ENCODE data around the gene WIF1.

WIF1 gene

GRCh38 chr12:65100140-65100539 is 21.0 kb downstream of the WIF1 start:
- no peak for TF ChIP-seq TCF4 (CRISPR knock-in tag; IDR thresholded peaks at IDR 0.05; ENCODE audit: borderline replicate concordance)
- no peak for TF ChIP-seq PPARA (CRISPR knock-in tag; IDR thresholded peaks at IDR 0.05; ENCODE audit: borderline replicate concordance)
- TF ChIP-seq ZC3H10 (CRISPR knock-in tag; IDR thresholded peaks at IDR 0.05), result no peak
- TF ChIP-seq ZNF70 (CRISPR knock-in tag; IDR thresholded peaks at IDR 0.05), result no peak
- no peak for TF ChIP-seq ZNF565 (CRISPR knock-in tag; conservative IDR thresholded peaks at IDR 0.05; ENCODE audit: low read depth)
- no peak for TF ChIP-seq ZFP3 (CRISPR knock-in tag; IDR thresholded peaks at IDR 0.05)
- TF ChIP-seq ZNF8 (CRISPR knock-in tag; IDR thresholded peaks at IDR 0.05), result no peak
- TF ChIP-seq CSDC2 (CRISPR knock-in tag; IDR thresholded peaks at IDR 0.05), result no peak
- TF ChIP-seq ARNTL (CRISPR knock-in tag; IDR thresholded peaks at IDR 0.05; ENCODE audit: borderline replicate concordance, low read depth), result no peak
- no peak for TF ChIP-seq OSR1 (CRISPR knock-in tag; IDR thresholded peaks at IDR 0.05)
- TF ChIP-seq SNAI2 (CRISPR knock-in tag; IDR thresholded peaks at IDR 0.05), result no peak
- TF ChIP-seq PATZ1 (CRISPR knock-in tag; IDR thresholded peaks at IDR 0.05; ENCODE audit: borderline replicate concordance), result no peak
- no peak for TF ChIP-seq BACH2 (CRISPR knock-in tag; IDR thresholded peaks at IDR 0.05; ENCODE audit: borderline replicate concordance)
- TF ChIP-seq TSHZ2 (CRISPR knock-in tag; IDR thresholded peaks at IDR 0.05), result no peak
- TF ChIP-seq ESRRG (CRISPR knock-in tag; IDR thresholded peaks at IDR 0.05), result no peak
- TF ChIP-seq CSRNP3 (CRISPR knock-in tag; IDR thresholded peaks at IDR 0.05), result no peak
- TF ChIP-seq TOX (CRISPR knock-in tag; IDR thresholded peaks at IDR 0.05; ENCODE audit: borderline replicate concordance), result no peak
- no peak for TF ChIP-seq ZFP30 (CRISPR knock-in tag; IDR thresholded peaks at IDR 0.05)
- TF ChIP-seq GLIS3 (CRISPR knock-in tag; IDR thresholded peaks at IDR 0.05), result no peak
- no peak for ATAC-seq

DNA sequence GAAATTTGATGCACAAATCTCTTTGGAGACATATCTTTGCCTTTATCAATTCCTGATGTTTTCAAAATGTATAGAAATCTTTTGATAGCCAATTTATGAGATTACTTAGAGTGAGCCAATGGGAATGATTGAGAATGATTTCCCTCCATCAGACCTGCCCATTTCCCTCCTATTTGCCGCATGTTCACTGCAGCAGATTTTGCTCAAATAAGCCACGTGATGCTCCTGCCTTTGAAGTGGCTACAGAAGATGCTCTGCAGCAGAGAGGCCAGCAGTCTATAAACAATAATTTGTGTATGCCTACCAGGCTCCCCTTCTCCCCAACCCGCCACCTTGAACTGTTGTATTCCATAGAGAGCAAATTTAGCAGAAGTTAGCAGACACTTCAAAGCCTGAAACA is 21.9 kb downstream of the WIF1 start:
- TF ChIP-seq PATZ1 (CRISPR knock-in tag; IDR thresholded peaks at IDR 0.05; ENCODE audit: borderline replicate concordance), result no peak
- TF ChIP-seq BACH2 (CRISPR knock-in tag; IDR thresholded peaks at IDR 0.05; ENCODE audit: borderline replicate concordance), result no peak
- no peak for TF ChIP-seq ARNTL (CRISPR knock-in tag; IDR thresholded peaks at IDR 0.05; ENCODE audit: borderline replicate concordance, low read depth)
- no peak for TF ChIP-seq SNAI2 (CRISPR knock-in tag; IDR thresholded peaks at IDR 0.05)
- no peak for ATAC-seq

GRCh38 chr12:65098364-65098763 is 22.7 kb downstream of the WIF1 start:
- no peak for ATAC-seq
- TF ChIP-seq ZFP3 (CRISPR knock-in tag; IDR thresholded peaks at IDR 0.05) (no peak), CREB5 (CRISPR knock-in tag; IDR thresholded peaks at IDR 0.05; ENCODE audit: low read depth) (no peak), ZNF8 (CRISPR knock-in tag; IDR thresholded peaks at IDR 0.05) (no peak)

GRCh38 chr12:65094722-65095121 is 26.4 kb downstream of the WIF1 start:
- ATAC-seq, result no peak
- no peak for TF ChIP-seq GLIS3 (CRISPR knock-in tag; IDR thresholded peaks at IDR 0.05)
- TF ChIP-seq CREB5 (CRISPR knock-in tag; IDR thresholded peaks at IDR 0.05; ENCODE audit: low read depth), result no peak
- no peak for TF ChIP-seq ESRRG (CRISPR knock-in tag; IDR thresholded peaks at IDR 0.05)
- no peak for TF ChIP-seq RARB (CRISPR knock-in tag; IDR thresholded peaks at IDR 0.05)
- no peak for TF ChIP-seq ZNF8 (CRISPR knock-in tag; IDR thresholded peaks at IDR 0.05)
- TF ChIP-seq ZNF565 (CRISPR knock-in tag; conservative IDR thresholded peaks at IDR 0.05; ENCODE audit: low read depth), result no peak
- no peak for TF ChIP-seq PATZ1 (CRISPR knock-in tag; IDR thresholded peaks at IDR 0.05; ENCODE audit: borderline replicate concordance)
- TF ChIP-seq SNAI2 (CRISPR knock-in tag; IDR thresholded peaks at IDR 0.05), result no peak
- TF ChIP-seq, protein P1, sequence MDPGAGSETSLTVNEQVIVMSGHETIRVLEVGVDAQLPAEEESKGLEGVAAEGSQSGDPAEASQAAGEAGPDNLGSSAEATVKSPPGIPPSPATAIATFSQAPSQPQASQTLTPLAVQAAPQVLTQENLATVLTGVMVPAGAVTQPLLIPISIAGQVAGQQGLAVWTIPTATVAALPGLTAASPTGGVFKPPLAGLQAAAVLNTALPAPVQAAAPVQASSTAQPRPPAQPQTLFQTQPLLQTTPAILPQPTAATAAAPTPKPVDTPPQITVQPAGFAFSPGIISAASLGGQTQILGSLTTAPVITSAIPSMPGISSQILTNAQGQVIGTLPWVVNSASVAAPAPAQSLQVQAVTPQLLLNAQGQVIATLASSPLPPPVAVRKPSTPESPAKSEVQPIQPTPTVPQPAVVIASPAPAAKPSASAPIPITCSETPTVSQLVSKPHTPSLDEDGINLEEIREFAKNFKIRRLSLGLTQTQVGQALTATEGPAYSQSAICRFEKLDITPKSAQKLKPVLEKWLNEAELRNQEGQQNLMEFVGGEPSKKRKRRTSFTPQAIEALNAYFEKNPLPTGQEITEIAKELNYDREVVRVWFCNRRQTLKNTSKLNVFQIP (CRISPR knock-in tag; IDR thresholded peaks at IDR 0.05; ENCODE audit: borderline replicate concordance, low read depth), result no peak

All from SK-N-SH treated with all-trans-retinoic acid at 6 μM for 48 hours (cell line).